SK-N-SH treated with all-trans-retinoic acid at 6 μM for 48 hours (cell line): Measurements from ENCODE around the gene TMEM51.

Source experiments
- ATAC-seq: fragments of 200-7000 bp; cut with Tn5 transposase; 3 replicates; pipeline ENCODE4 v1.9.1; 2020; ENCODE audit warnings: mild to moderate bottlenecking, moderate library complexity
- ARNTL ChIP-seq: fragments of 450-650 bp; formaldehyde crosslinking; IDR thresholded peaks from 2 replicates; pipeline ENCODE4 v1.5.0; 2020; ENCODE audit warnings: low read depth, mild to moderate bottlenecking, moderate library complexity, borderline replicate concordance
- CSDC2 ChIP-seq: fragments of 250-450 bp; sonication (Bioruptor Pico); IDR thresholded peaks from 2 replicates; pipeline ENCODE4 v1.5.0; 2020; ENCODE audit warnings: mild to moderate bottlenecking, moderate library complexity
- ESRRG ChIP-seq: fragments of 250-450 bp; sonication (Bioruptor Pico); IDR thresholded peaks from 2 replicates; pipeline ENCODE4 v1.6.1; 2021; ENCODE audit warnings: mild to moderate bottlenecking
- GLIS3 ChIP-seq: fragments of 250-450 bp; sonication (Bioruptor Pico); IDR thresholded peaks from 2 replicates; pipeline ENCODE4 v1.5.0; 2020; ENCODE audit warnings: mild to moderate bottlenecking, moderate library complexity
- ISL1 ChIP-seq: fragments of 250-450 bp; sonication (Bioruptor Pico); IDR thresholded peaks from 2 replicates; pipeline ENCODE4 v2.1.2; 2022; ENCODE audit warnings: mild to moderate bottlenecking, moderate library complexity
- OSR1 ChIP-seq: fragments of 250-450 bp; sonication (Bioruptor Pico); IDR thresholded peaks from 2 replicates; pipeline ENCODE4 v1.8.0; 2022; ENCODE audit warnings: moderate library complexity, mild to moderate bottlenecking, inconsistent platforms
- PPARA ChIP-seq: fragments of 250-450 bp; sonication (Bioruptor Pico); IDR thresholded peaks from 2 replicates; pipeline ENCODE4 v1.5.0; 2020; ENCODE audit warnings: mild to moderate bottlenecking, borderline replicate concordance
- RARB ChIP-seq: fragments of 250-450 bp; sonication (Bioruptor Pico); IDR thresholded peaks from 2 replicates; pipeline ENCODE4 v1.8.0; 2021; ENCODE audit warnings: mild to moderate bottlenecking, moderate library complexity
- SNAI2 ChIP-seq: fragments of 250-450 bp; sonication (Bioruptor Pico); IDR thresholded peaks from 2 replicates; pipeline ENCODE4 v1.5.0; 2020; ENCODE audit warnings: mild to moderate bottlenecking, moderate library complexity
- TCF4 ChIP-seq: fragments of 250-450 bp; sonication (Bioruptor Pico); IDR thresholded peaks from 2 replicates; pipeline ENCODE4 v1.8.0; 2021; ENCODE audit warnings: mild to moderate bottlenecking, moderate library complexity, borderline replicate concordance
- TOX ChIP-seq: fragments of 250-450 bp; sonication (Bioruptor Pico); IDR thresholded peaks from 2 replicates; pipeline ENCODE4 v1.8.0; 2021; ENCODE audit warnings: mild to moderate bottlenecking, moderate library complexity, borderline replicate concordance
- ZC3H10 ChIP-seq: fragments of 250-450 bp; sonication (Bioruptor Pico); IDR thresholded peaks from 2 replicates; pipeline ENCODE4 v1.5.1; 2021; ENCODE audit warnings: mild to moderate bottlenecking, moderate library complexity
- ZFP3 ChIP-seq: fragments of 250-450 bp; sonication (Bioruptor Pico); IDR thresholded peaks from 2 replicates; pipeline ENCODE4 v1.5.0; 2020; ENCODE audit warnings: mild to moderate bottlenecking, moderate library complexity
- ZFP30 ChIP-seq: fragments of 450-650 bp; formaldehyde crosslinking; IDR thresholded peaks from 2 replicates; pipeline ENCODE4 v1.5.0; 2022; ENCODE audit warnings: mild to moderate bottlenecking, moderate library complexity
- ZNF565 ChIP-seq: fragments of 450-650 bp; formaldehyde crosslinking; conservative IDR thresholded peaks from 2 replicates; pipeline ENCODE4 v1.5.0; 2020; ENCODE audit warnings: low read depth, mild to moderate bottlenecking, moderate library complexity
- ZNF70 ChIP-seq: fragments of 450-650 bp; formaldehyde crosslinking; IDR thresholded peaks from 2 replicates; pipeline ENCODE4 v1.5.0; 2020; ENCODE audit warnings: mild to moderate bottlenecking, moderate library complexity
- ZNF8 ChIP-seq: fragments of 450-650 bp; formaldehyde crosslinking; IDR thresholded peaks from 2 replicates; pipeline ENCODE4 v1.5.0; 2020; ENCODE audit warnings: mild to moderate bottlenecking, moderate library complexity
- TF ChIP-seq, protein P1 (sequence below): fragments of 250-450 bp; sonication (Bioruptor Pico); IDR thresholded peaks from 2 replicates; pipeline ENCODE4 v1.8.0; 2020; ENCODE audit warnings: mild to moderate bottlenecking, moderate library complexity, borderline replicate concordance
- TF ChIP-seq, protein P2 (sequence below): fragments of 250-450 bp; sonication (Bioruptor Pico); IDR thresholded peaks from 2 replicates; pipeline ENCODE4 v1.5.1; 2020; ENCODE audit warnings: low read depth, mild to moderate bottlenecking, moderate library complexity
- TF ChIP-seq, protein P3 (sequence below): fragments of 250-450 bp; sonication (Bioruptor Pico); IDR thresholded peaks from 2 replicates; pipeline ENCODE4 v1.5.0; 2020; ENCODE audit warnings: mild to moderate bottlenecking, moderate library complexity
- TF ChIP-seq, protein P4 (sequence below): fragments of 250-450 bp; sonication (Bioruptor Pico); IDR thresholded peaks from 2 replicates; pipeline ENCODE4 v1.8.0; 2021; ENCODE audit warnings: low read depth, mild to moderate bottlenecking, moderate library complexity, borderline replicate concordance
- TF ChIP-seq, protein P5 (sequence below): fragments of 250-450 bp; sonication (Bioruptor Pico); IDR thresholded peaks from 2 replicates; pipeline ENCODE4 v1.5.1; 2021; ENCODE audit warnings: mild to moderate bottlenecking, moderate library complexity

Gene TMEM51

DNA sequence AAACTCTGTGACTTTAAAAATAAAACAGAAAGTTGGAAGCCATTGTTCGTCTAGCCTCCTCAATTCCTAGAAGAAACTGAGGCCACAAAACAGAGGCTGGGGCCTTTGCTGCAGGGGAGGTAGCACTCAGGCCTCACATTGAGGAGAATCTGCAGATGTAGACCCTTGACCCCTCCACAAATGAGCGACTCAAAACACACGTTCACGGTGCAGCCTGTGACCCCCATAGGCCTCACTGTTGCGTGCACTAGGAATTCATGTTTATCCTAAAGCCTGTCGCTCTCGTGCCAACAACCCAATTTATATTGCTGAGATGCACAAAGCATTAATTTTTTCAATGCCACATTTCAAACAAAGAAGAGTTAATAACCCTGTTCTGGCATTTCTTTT lies 5.6 kb downstream of the TMEM51 start:
- TF ChIP-seq ZNF70 (CRISPR knock-in tag) (no peak), OSR1 (CRISPR knock-in tag) (no peak), ZFP30 (no peak), ISL1 (CRISPR knock-in tag) (no peak), GLIS3 (no peak), ZFP3 (CRISPR knock-in tag) (no peak), ARNTL (CRISPR knock-in tag) (no peak), CSDC2 (CRISPR knock-in tag) (no peak), SNAI2 (CRISPR knock-in tag) (no peak), RARB (CRISPR knock-in tag) (no peak), ZNF8 (CRISPR knock-in tag) (no peak)
- TF ChIP-seq, protein P1, sequence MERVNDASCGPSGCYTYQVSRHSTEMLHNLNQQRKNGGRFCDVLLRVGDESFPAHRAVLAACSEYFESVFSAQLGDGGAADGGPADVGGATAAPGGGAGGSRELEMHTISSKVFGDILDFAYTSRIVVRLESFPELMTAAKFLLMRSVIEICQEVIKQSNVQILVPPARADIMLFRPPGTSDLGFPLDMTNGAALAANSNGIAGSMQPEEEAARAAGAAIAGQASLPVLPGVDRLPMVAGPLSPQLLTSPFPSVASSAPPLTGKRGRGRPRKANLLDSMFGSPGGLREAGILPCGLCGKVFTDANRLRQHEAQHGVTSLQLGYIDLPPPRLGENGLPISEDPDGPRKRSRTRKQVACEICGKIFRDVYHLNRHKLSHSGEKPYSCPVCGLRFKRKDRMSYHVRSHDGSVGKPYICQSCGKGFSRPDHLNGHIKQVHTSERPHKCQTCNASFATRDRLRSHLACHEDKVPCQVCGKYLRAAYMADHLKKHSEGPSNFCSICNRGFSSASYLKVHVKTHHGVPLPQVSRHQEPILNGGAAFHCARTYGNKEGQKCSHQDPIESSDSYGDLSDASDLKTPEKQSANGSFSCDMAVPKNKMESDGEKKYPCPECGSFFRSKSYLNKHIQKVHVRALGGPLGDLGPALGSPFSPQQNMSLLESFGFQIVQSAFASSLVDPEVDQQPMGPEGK (CRISPR knock-in tag): no peak
- TF ChIP-seq, protein P2, sequence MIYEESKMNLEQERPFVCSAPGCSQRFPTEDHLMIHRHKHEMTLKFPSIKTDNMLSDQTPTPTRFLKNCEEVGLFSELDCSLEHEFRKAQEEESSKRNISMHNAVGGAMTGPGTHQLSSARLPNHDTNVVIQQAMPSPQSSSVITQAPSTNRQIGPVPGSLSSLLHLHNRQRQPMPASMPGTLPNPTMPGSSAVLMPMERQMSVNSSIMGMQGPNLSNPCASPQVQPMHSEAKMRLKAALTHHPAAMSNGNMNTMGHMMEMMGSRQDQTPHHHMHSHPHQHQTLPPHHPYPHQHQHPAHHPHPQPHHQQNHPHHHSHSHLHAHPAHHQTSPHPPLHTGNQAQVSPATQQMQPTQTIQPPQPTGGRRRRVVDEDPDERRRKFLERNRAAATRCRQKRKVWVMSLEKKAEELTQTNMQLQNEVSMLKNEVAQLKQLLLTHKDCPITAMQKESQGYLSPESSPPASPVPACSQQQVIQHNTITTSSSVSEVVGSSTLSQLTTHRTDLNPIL (CRISPR knock-in tag): no peak
- TF ChIP-seq, all 23 proteins: peak for 0
- no peak for ATAC-seq

DNA sequence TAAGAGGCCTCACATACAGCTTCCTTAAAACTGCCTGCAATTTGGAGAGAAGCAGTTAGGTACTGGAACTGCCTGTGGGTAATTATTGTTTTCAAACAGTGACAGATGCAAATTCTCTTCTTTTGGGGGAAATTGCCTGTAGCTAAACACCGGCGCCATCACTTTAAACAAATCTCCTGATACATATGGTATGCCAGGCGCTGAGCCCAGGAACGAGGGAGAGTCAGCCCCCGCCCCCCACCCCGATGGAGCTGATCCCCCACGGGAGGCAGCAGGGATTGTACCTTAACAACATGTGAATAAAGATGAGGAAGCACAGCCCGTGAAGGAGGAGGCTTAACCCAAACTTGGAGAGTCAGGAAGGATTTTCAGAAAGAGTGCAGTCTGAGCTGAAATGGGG lies 7.1 kb downstream of the TMEM51 start:
- no peak for ATAC-seq
- TF ChIP-seq CSDC2 (CRISPR knock-in tag): no peak
- TF ChIP-seq SNAI2 (CRISPR knock-in tag): no peak
- TF ChIP-seq, protein P2 (CRISPR knock-in tag): no peak
- TF ChIP-seq ISL1 (CRISPR knock-in tag): no peak
- TF ChIP-seq GLIS3: no peak
- no peak for TF ChIP-seq OSR1 (CRISPR knock-in tag)
- TF ChIP-seq, protein P3, sequence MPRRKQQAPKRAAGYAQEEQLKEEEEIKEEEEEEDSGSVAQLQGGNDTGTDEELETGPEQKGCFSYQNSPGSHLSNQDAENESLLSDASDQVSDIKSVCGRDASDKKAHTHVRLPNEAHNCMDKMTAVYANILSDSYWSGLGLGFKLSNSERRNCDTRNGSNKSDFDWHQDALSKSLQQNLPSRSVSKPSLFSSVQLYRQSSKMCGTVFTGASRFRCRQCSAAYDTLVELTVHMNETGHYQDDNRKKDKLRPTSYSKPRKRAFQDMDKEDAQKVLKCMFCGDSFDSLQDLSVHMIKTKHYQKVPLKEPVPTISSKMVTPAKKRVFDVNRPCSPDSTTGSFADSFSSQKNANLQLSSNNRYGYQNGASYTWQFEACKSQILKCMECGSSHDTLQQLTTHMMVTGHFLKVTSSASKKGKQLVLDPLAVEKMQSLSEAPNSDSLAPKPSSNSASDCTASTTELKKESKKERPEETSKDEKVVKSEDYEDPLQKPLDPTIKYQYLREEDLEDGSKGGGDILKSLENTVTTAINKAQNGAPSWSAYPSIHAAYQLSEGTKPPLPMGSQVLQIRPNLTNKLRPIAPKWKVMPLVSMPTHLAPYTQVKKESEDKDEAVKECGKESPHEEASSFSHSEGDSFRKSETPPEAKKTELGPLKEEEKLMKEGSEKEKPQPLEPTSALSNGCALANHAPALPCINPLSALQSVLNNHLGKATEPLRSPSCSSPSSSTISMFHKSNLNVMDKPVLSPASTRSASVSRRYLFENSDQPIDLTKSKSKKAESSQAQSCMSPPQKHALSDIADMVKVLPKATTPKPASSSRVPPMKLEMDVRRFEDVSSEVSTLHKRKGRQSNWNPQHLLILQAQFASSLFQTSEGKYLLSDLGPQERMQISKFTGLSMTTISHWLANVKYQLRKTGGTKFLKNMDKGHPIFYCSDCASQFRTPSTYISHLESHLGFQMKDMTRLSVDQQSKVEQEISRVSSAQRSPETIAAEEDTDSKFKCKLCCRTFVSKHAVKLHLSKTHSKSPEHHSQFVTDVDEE: no peak
- TF ChIP-seq TCF4 (CRISPR knock-in tag): no peak
- TF ChIP-seq ZC3H10: no peak
- no peak for TF ChIP-seq ARNTL (CRISPR knock-in tag)
- TF ChIP-seq, protein P1 (CRISPR knock-in tag): no peak
- no peak for TF ChIP-seq ZNF565 (CRISPR knock-in tag)
- no peak for TF ChIP-seq TOX (CRISPR knock-in tag)
- TF ChIP-seq, protein P4, sequence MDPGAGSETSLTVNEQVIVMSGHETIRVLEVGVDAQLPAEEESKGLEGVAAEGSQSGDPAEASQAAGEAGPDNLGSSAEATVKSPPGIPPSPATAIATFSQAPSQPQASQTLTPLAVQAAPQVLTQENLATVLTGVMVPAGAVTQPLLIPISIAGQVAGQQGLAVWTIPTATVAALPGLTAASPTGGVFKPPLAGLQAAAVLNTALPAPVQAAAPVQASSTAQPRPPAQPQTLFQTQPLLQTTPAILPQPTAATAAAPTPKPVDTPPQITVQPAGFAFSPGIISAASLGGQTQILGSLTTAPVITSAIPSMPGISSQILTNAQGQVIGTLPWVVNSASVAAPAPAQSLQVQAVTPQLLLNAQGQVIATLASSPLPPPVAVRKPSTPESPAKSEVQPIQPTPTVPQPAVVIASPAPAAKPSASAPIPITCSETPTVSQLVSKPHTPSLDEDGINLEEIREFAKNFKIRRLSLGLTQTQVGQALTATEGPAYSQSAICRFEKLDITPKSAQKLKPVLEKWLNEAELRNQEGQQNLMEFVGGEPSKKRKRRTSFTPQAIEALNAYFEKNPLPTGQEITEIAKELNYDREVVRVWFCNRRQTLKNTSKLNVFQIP: no peak

DNA sequence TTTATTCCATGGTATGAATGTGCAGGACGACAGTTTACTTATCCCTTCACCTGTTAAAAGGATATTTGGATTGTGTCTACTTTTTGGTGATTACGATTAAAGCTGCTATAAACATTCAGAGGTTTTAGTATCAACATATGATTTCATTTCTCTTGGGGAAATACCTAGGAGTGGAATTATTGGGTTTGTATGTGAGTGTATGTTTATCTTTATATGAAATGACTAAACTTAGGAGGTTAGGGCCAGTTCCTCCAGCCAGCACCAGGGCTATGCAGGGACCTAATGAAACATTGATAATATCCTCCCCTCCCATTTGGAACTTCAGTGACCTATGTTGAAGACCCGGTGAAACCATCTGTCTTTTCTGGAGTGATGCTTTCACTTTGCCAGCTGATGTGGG lies 13.8 kb downstream of the TMEM51 start:
- TF ChIP-seq ZNF8 (CRISPR knock-in tag) (no peak), ZNF565 (CRISPR knock-in tag) (no peak), RARB (CRISPR knock-in tag) (no peak), ESRRG (CRISPR knock-in tag) (no peak), PPARA (CRISPR knock-in tag) (no peak)
- TF ChIP-seq, protein P5, sequence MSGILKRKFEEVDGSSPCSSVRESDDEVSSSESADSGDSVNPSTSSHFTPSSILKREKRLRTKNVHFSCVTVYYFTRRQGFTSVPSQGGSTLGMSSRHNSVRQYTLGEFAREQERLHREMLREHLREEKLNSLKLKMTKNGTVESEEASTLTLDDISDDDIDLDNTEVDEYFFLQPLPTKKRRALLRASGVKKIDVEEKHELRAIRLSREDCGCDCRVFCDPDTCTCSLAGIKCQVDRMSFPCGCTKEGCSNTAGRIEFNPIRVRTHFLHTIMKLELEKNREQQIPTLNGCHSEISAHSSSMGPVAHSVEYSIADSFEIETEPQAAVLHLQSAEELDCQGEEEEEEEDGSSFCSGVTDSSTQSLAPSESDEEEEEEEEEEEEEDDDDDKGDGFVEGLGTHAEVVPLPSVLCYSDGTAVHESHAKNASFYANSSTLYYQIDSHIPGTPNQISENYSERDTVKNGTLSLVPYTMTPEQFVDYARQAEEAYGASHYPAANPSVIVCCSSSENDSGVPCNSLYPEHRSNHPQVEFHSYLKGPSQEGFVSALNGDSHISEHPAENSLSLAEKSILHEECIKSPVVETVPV (CRISPR knock-in tag): no peak
- no peak for ATAC-seq
